Activated CD8-positive, alpha-beta T cell treated with anti-CD3 and anti-CD28 coated beads for 36 hours (primary cell): ENCODE results near the gene RPL12. TPM values are rescaled to one million over a fixed set of nuclear protein-coding genes. Genes with fewer than 3 reads are reported as not detected.
A peak's percentile ranks its signal among the peaks of the same experiment; 100 is the strongest.

Experiments used
- ATAC-seq: fragments of 200-7000 bp; cut with Tn5 transposase; one replicate; pipeline ENCODE4 v1.10.0; 2021; ENCODE audit warnings: mild to moderate bottlenecking, moderate library complexity
- CTCF ChIA-PET: fragments of 350-600 bp; sonication (Branson Sonifier 250); formaldehyde crosslinking; loops from one replicate; lab custom pipeline; 2021; ENCODE audit warnings: antibody characterized with exemption; lab: Charles Lee
- POLR2A ChIA-PET: fragments of 350-600 bp; sonication (Branson Sonifier 250); formaldehyde crosslinking; loops from one replicate; lab custom pipeline; 2021; ENCODE audit warnings: antibody characterized with exemption; lab: Charles Lee
- DNase-seq: peaks from one replicate; pipeline ENCODE4 v3.0.0-alpha.2; 2020
- H3K27ac Mint-ChIP-seq: one replicate; pipeline ENCODE4 v1.8.0; 2021; ENCODE audit warnings: mild to moderate bottlenecking, mixed read lengths
- H3K27me3 Mint-ChIP-seq: one replicate; pipeline ENCODE4 v1.8.0; 2021; ENCODE audit warnings: mixed read lengths
- H3K36me3 Mint-ChIP-seq: one replicate; pipeline ENCODE4 v1.8.0; 2021; ENCODE audit warnings: low read depth, mixed read lengths
- H3K4me1 Mint-ChIP-seq: one replicate; pipeline ENCODE4 v1.8.0; 2021; ENCODE audit warnings: low read depth, mixed read lengths
- H3K4me3 Mint-ChIP-seq: one replicate; pipeline ENCODE4 v1.8.0; 2021; ENCODE audit warnings: mild to moderate bottlenecking, moderate library complexity, mixed read lengths
- H3K9me3 Mint-ChIP-seq: one replicate; pipeline ENCODE4 v1.8.0; 2021; ENCODE audit warnings: mixed read lengths
- CTCF ChIP-seq: fragments of 200-600 bp; IDR thresholded peaks from one replicate; pipeline ENCODE4 v1.8.0; 2022; ENCODE audit warnings: antibody characterized with exemption, mild to moderate bottlenecking
- intact Hi-C: fragments of 100-400 bp; cut with micrococcal nuclease; formaldehyde crosslinking; loops from one replicate; pipeline ENCODE4 v1.10.0; 2022
- total RNA-seq, 2 experiments: library from RNA; stranded (reverse); gene quantifications; one replicate each; pipeline ENCODE4 v1.2.3, GENCODE V29; 2021

RPL12 gene
- total RNA-seq, 2 experiments from 2014 or later = 2,353 to 2,364 TPM

- CTCF ChIA-PET = interaction anchor here (0.5 kb wide), 1 partner anchor 154 kb away, joined by 3 read pairs; no protein-coding TSS in a partner anchor
These were observed 5.1 kb downstream of the RPL12 start for GRCh38 chr9:127445851-127446712.

GRCh38 chr9:127444921-127445850 lies 6.0 kb downstream of the RPL12 start:
- ATAC-seq (no peak), DNase-seq (no peak)
- Mint-ChIP-seq H3K27ac (peak overlapping the region; percentile 72), H3K4me3 (no peak overlapping the region), H3K4me1 (peaks cover 34% of the 10 kb centered on the region), H3K9me3 (peaks cover 14% of the 10 kb centered on the region), H3K27me3 (no peaks in the 10 kb centered on the region), H3K36me3 (peaks cover 88% of the 10 kb centered on the region)
- CTCF ChIA-PET = no interaction called here
- POLR2A ChIA-PET = interaction anchor here (0.6 to 1.9 kb wide), 11 partner anchors 9 to 334 kb away, joined by 3 to 10 read pairs (median 4); partner anchors contain the start of gene ZNF79
- intact Hi-C loops = no loop called here
- no peak for TF ChIP-seq CTCF

More at GRCh38 chr9:127445851-127446712, 5.1 kb downstream of the RPL12 start:
- DNase-seq = no peak
- ATAC-seq = no peak
- H3K27ac Mint-ChIP-seq = peak overlapping the region; percentile 72
- peaks cover 14% of the 10 kb centered on the region for H3K9me3 Mint-ChIP-seq
- POLR2A ChIA-PET = interaction anchor here (0.6 to 2.5 kb wide), 10 partner anchors 8 to 255 kb away, joined by 3 to 19 read pairs (median 4); partner anchors contain the start of gene ZNF79
- intact Hi-C loops = no loop called here
- no peak for TF ChIP-seq CTCF
- H3K4me1 Mint-ChIP-seq = peaks cover 36% of the 10 kb centered on the region
- H3K4me3 Mint-ChIP-seq = peak overlapping the region; percentile 7
- H3K36me3 Mint-ChIP-seq = peaks cover 88% of the 10 kb centered on the region
- H3K27me3 Mint-ChIP-seq = no peaks in the 10 kb centered on the region

- H3K4me3 Mint-ChIP-seq = no peak overlapping the region
- CTCF ChIA-PET = no interaction called here
- peaks cover 86% of the 10 kb centered on the region for H3K36me3 Mint-ChIP-seq
- peak overlapping the region; percentile 14 for H3K27ac Mint-ChIP-seq
- DNase-seq = no peak
- peaks cover 28% of the 10 kb centered on the region for H3K4me1 Mint-ChIP-seq
- POLR2A ChIA-PET = interaction anchor here (0.6 to 1.9 kb wide), 10 partner anchors 8 to 335 kb away, joined by 3 to 10 read pairs (median 4); partner anchors contain the start of gene ZNF79
- H3K27me3 Mint-ChIP-seq = no peaks in the 10 kb centered on the region
- no peak for TF ChIP-seq CTCF
- intact Hi-C loops = no loop called here
- H3K9me3 Mint-ChIP-seq = peaks cover 14% of the 10 kb centered on the region
- no peak for ATAC-seq
These were observed 6.8 kb downstream of the RPL12 start for GRCh38 chr9:127444283-127444920.

GRCh38 chr9:127438394-127438793 lies 12.8 kb downstream of the RPL12 start:
- Mint-ChIP-seq H3K27me3 (no peaks in the 10 kb centered on the region), H3K36me3 (peaks cover 71% of the 10 kb centered on the region), H3K4me1 (peaks cover 16% of the 10 kb centered on the region), H3K9me3 (no peaks in the 10 kb centered on the region), H3K4me3 (no peak overlapping the region), H3K27ac (peak overlapping the region; percentile 50)
- no peak for DNase-seq
- TF ChIP-seq CTCF = no peak
- intact Hi-C loops = no loop called here
- ChIA-PET CTCF (no interaction called here), POLR2A (interaction anchor here (0.6 to 5.4 kb wide), 4 partner anchors 9 to 157 kb away, joined by 3 to 40 read pairs (median 4); partner anchors contain the start of genes LRSAM1 and RPL12)
- no peak for ATAC-seq
